ENCODE results near the gene CPNE2.
"Not testable (repeated sequence)": the region's sequence is repeated elsewhere in the genome, so short reads cannot be mapped to it uniquely, and the experiment has no call there.

Gene CPNE2

GRCh38 chr16:57169327-57169726 is 76.9 kb downstream of the CPNE2 start:
- DNase-seq, result no peak

GRCh38 chr16:57172721-57173290 is 80.4 kb downstream of the CPNE2 start:
- DNase-seq, result no peak

GRCh38 chr16:57175896-57176295 is 83.5 kb downstream of the CPNE2 start:
- DNase-seq, result no peak

GRCh38 chr16:57178196-57178595 is 85.8 kb downstream of the CPNE2 start:
- no peak for DNase-seq

- DNase-seq, result no peak
Measured at GRCh38 chr16:57178793-57179212, 86.4 kb downstream of the CPNE2 start.

GRCh38 chr16:57179215-57179828 is 86.9 kb downstream of the CPNE2 start:
- DNase-seq, result no peak

GRCh38 chr16:57184113-57184512 is 91.7 kb downstream of the CPNE2 start:
- no peak for DNase-seq

GRCh38 chr16:57184887-57185445 is 92.6 kb downstream of the CPNE2 start:
- no peak for DNase-seq

GRCh38 chr16:57185446-57185944 is 93.1 kb downstream of the CPNE2 start:
- peak in 1 of 5 donors; percentile 17 for DNase-seq

- DNase-seq, result peak; percentile 96 to 100 (median 98)
Measured at GRCh38 chr16:57185945-57186871, 93.8 kb downstream of the CPNE2 start, which contains the start of the genes PSME3IP1 and RSPRY1. Gene PSME3IP1, minus strand, starts transcription at chr16:57186039. Its CDS starts 12,185 bp downstream, at chr16:57173854. Gene RSPRY1, plus strand, starts transcription at chr16:57186329. Its CDS starts 18,330 bp downstream, at chr16:57204659.

- peak in 2 of 5 donors; percentile 5 to 16 for DNase-seq
Measured at GRCh38 chr16:57186872-57187854, 94.8 kb downstream of the CPNE2 start.

- not testable (repeated sequence) for DNase-seq
Measured at GRCh38 chr16:57187902-57188710, 95.7 kb downstream of the CPNE2 start.

- DNase-seq, result no peak
Measured at GRCh38 chr16:57188711-57189002, 96.3 kb downstream of the CPNE2 start.

- DNase-seq, result not testable (repeated sequence)
Measured at GRCh38 chr16:57189527-57189926, 97.1 kb downstream of the CPNE2 start.

- no peak for DNase-seq
Measured at GRCh38 chr16:57190136-57190535, 97.8 kb downstream of the CPNE2 start.

- DNase-seq, result no peak
Measured at GRCh38 chr16:57191056-57191571, 98.7 kb downstream of the CPNE2 start.

- DNase-seq, result no peak
Measured at GRCh38 chr16:57192146-57192545, 99.8 kb downstream of the CPNE2 start.

- DNase-seq, result no peak
Measured at GRCh38 chr16:57192720-57193486, 100.5 kb downstream of the CPNE2 start.

- DNase-seq, result no peak
Measured at GRCh38 chr16:57194512-57194911, 102.1 kb downstream of the CPNE2 start.

GRCh38 chr16:57196286-57196685 is 103.9 kb downstream of the CPNE2 start:
- DNase-seq, result no peak

All from T-helper 1 cell (primary cell).